H1 (cell line): ENCODE measurements around the gene YWHAB. TPM values are rescaled to one million over a fixed set of nuclear protein-coding genes. Genes with fewer than 3 reads are reported as not detected.

Experiments used
- CTCF ChIA-PET: fragments of 300-600 bp; sonication (Branson Sonifier 250); formaldehyde crosslinking; loops from one replicate; lab custom pipeline; 2021; ENCODE audit not compliant: partially characterized antibody; lab: Charles Lee
- POLR2A ChIA-PET: fragments of 300-600 bp; sonication (Branson Sonifier 250); formaldehyde crosslinking; loops from one replicate; lab custom pipeline; 2021; ENCODE audit warnings: inconsistent platforms; ENCODE audit not compliant: partially characterized antibody; lab: Charles Lee
- DNase-seq, 2 experiments: peaks; one replicate each; pipeline versions ENCODE4 v3.0.0 to v3.0.0-alpha.2; 2010 to 2022; ENCODE audit warnings: low spot score in 2 of 2, low read depth in 1 of 2, mixed read lengths in 1 of 2
- FAIRE-seq: peaks from 2 replicates; lab custom pipeline; 2011; peaks lifted over from hg19 to GRCh38; lab: Jason Lieb, UNC
- H2AFZ ChIP-seq: 2 replicates; pipeline ENCODE4 v1.8.1; 2012; ENCODE audit warnings: low read length, inconsistent platforms
- H2AK5ac ChIP-seq: 2 replicates; pipeline ENCODE4 v1.6.1; 2013; ENCODE audit warnings: low read depth, low read length
- H2BK120ac ChIP-seq: replicated peaks from 2 replicates; pipeline ENCODE3; 2013; ENCODE audit warnings: low read depth, low read length, inconsistent platforms
- H2BK12ac ChIP-seq: 2 replicates; pipeline ENCODE4 v1.6.1; 2013; ENCODE audit warnings: low read depth, low read length
- H2BK15ac ChIP-seq: 2 replicates; pipeline ENCODE4 v1.6.1; 2013; ENCODE audit warnings: low read length
- H2BK20ac ChIP-seq: 2 replicates; pipeline ENCODE4 v1.6.1; 2013; ENCODE audit warnings: low read length
- H2BK5ac ChIP-seq: 2 replicates; pipeline ENCODE4 v1.6.1; 2013; ENCODE audit warnings: low read depth, low read length
- H3K14ac ChIP-seq: 2 replicates; pipeline ENCODE4 v1.6.1; 2013; ENCODE audit warnings: inconsistent platforms; ENCODE audit not compliant: insufficient read length
- H3K18ac ChIP-seq: 2 replicates; pipeline ENCODE4 v1.6.1; 2013; ENCODE audit warnings: low read length; ENCODE audit errors: extremely low read depth
- H3K23ac ChIP-seq: 2 replicates; pipeline ENCODE4 v1.6.1; 2013; ENCODE audit warnings: inconsistent platforms; ENCODE audit not compliant: insufficient read length
- H3K23me2 ChIP-seq: 2 replicates; pipeline ENCODE4 v1.6.1; 2013; ENCODE audit warnings: low read depth, low read length
- H3K27ac ChIP-seq: 2 replicates; pipeline ENCODE4 v1.6.1; 2011; ENCODE audit warnings: low read depth, low read length, inconsistent platforms
- H3K27me3 ChIP-seq, 4 experiments: replicated peaks in 1 of 4; 1 replicate in 1 of 4; 2 replicates in 3 of 4; pipeline versions ENCODE4 v1.6.1 to v1.8.1; 2011 to 2013; ENCODE audit warnings: low read length in 3 of 4, mild to moderate bottlenecking in 3 of 4, inconsistent platforms in 2 of 4, mixed read lengths in 2 of 4, moderate library complexity in 1 of 4; ENCODE audit not compliant: control insufficient read depth in 3 of 4, insufficient read depth in 3 of 4; ENCODE audit errors: extremely low read depth in 1 of 4
- H3K36me3 ChIP-seq, 4 experiments: 2 replicates each; pipeline versions ENCODE4 v1.6.1 to v1.8.1; 2011 to 2013; ENCODE audit warnings: mild to moderate bottlenecking in 4 of 4, low read length in 3 of 4, moderate library complexity in 2 of 4, control low read depth in 1 of 4, inconsistent platforms in 1 of 4; ENCODE audit not compliant: insufficient read depth in 4 of 4, control insufficient read depth in 2 of 4
- H3K4ac ChIP-seq: replicated peaks from 2 replicates; pipeline ENCODE3; 2013; ENCODE audit warnings: low read length, low read depth, mixed read lengths, inconsistent platforms; ENCODE audit not compliant: insufficient read length
- H3K4me1 ChIP-seq, 4 experiments: replicated peaks in 1 of 4; 1 replicate in 1 of 4; 2 replicates in 3 of 4; pipeline versions ENCODE4 v1.6.1 to v1.8.1; 2011 to 2013; ENCODE audit warnings: low read length in 3 of 4, inconsistent platforms in 2 of 4, mixed read lengths in 1 of 4; ENCODE audit not compliant: insufficient read depth in 4 of 4, control insufficient read depth in 3 of 4
- H3K4me2 ChIP-seq, 2 experiments: 2 replicates each; pipeline versions ENCODE4 v1.6.1 to v1.8.1; 2011 to 2013; ENCODE audit warnings: low read depth in 2 of 2, low read length in 2 of 2, control low read depth in 1 of 2, inconsistent platforms in 1 of 2, mild to moderate bottlenecking in 1 of 2; ENCODE audit not compliant: insufficient read depth in 1 of 2
- H3K4me3 ChIP-seq, 4 experiments: fragments of 200-600, 300-600 bp in 1 of 4; sonication (generic), shearing (Covaris generic), sonication (Bioruptor Twin) in 1 of 4; 2 replicates each; pipeline versions ENCODE4 v1.5.1 to v1.8.1; 2011 to 2016; ENCODE audit warnings: low read length in 4 of 4, low read depth in 3 of 4, control low read depth in 2 of 4, inconsistent platforms in 2 of 4, mild to moderate bottlenecking in 2 of 4, mixed read lengths in 1 of 4, moderate library complexity in 1 of 4; ENCODE audit not compliant: insufficient read depth in 2 of 4; ENCODE audit errors: extremely low read depth in 1 of 4
- H3K56ac ChIP-seq: replicated peaks from 2 replicates; pipeline ENCODE3; 2013; ENCODE audit warnings: low read depth, mild to moderate bottlenecking, mixed read lengths, low read length, inconsistent platforms; ENCODE audit not compliant: insufficient read length
- H3K79me1 ChIP-seq: 2 replicates; pipeline ENCODE4 v1.6.1; 2013; ENCODE audit warnings: low read depth, low read length, control low read depth
- H3K79me2 ChIP-seq, 2 experiments: 2 replicates each; pipeline versions ENCODE4 v1.6.1 to v1.8.1; 2012 to 2013; ENCODE audit warnings: low read length in 2 of 2, mild to moderate bottlenecking in 2 of 2, inconsistent platforms in 1 of 2; ENCODE audit not compliant: insufficient read depth in 2 of 2, control insufficient read depth in 1 of 2
- H3K9ac ChIP-seq, 4 experiments: replicated peaks in 1 of 4; 1 replicate in 1 of 4; 2 replicates in 3 of 4; pipeline versions ENCODE4 v1.6.1 to v1.8.1; 2011 to 2013; ENCODE audit warnings: low read depth in 3 of 4, low read length in 3 of 4, control low read depth in 2 of 4, mild to moderate bottlenecking in 2 of 4, moderate library complexity in 2 of 4, inconsistent platforms in 1 of 4; ENCODE audit errors: extremely low read depth in 1 of 4
- H3K9me3 ChIP-seq, 2 experiments: 2 replicates each; pipeline versions ENCODE4 v1.6.1 to v1.8.1; 2012 to 2013; ENCODE audit warnings: mild to moderate bottlenecking in 2 of 2, moderate library complexity in 2 of 2, control low read depth in 1 of 2, inconsistent platforms in 1 of 2, low read depth in 1 of 2, low read length in 1 of 2, mixed read lengths in 1 of 2; ENCODE audit not compliant: insufficient read depth in 2 of 2
- H4K20me1 ChIP-seq, 2 experiments: replicated peaks in 1 of 2; 2 replicates each; pipeline versions ENCODE3 to v1.8.1; 2011 to 2013; ENCODE audit warnings: inconsistent platforms in 2 of 2, low read length in 2 of 2, mild to moderate bottlenecking in 1 of 2; ENCODE audit not compliant: insufficient read depth in 2 of 2, control insufficient read depth in 1 of 2
- H4K5ac ChIP-seq: 2 replicates; pipeline ENCODE4 v1.6.1; 2013; ENCODE audit warnings: low read length, low read depth, mixed read lengths, inconsistent platforms; ENCODE audit not compliant: insufficient read length
- H4K8ac ChIP-seq: 2 replicates; pipeline ENCODE4 v1.8.0; 2013; ENCODE audit warnings: mild to moderate bottlenecking, moderate library complexity, low read length, inconsistent platforms; ENCODE audit not compliant: insufficient read depth; ENCODE audit errors: extremely low read depth
- H4K91ac ChIP-seq: replicated peaks from 2 replicates; pipeline ENCODE3; 2013; ENCODE audit warnings: low read length, mixed read lengths, inconsistent platforms; ENCODE audit not compliant: insufficient read length
- POU5F1 ChIP-seq: IDR thresholded peaks from 2 replicates; pipeline ENCODE4 v1.6.1; 2011; ENCODE audit warnings: low read depth, mild to moderate bottlenecking, low read length, moderate library complexity
- SIRT6 ChIP-seq: IDR thresholded peaks from one replicate; pipeline ENCODE4 v1.7.1; 2012; ENCODE audit warnings: low read length, inconsistent platforms
- SP4 ChIP-seq: IDR thresholded peaks from 2 replicates; pipeline ENCODE4 v1.6.1; 2012; ENCODE audit warnings: low read length, inconsistent platforms
- YY1 ChIP-seq: IDR thresholded peaks from 2 replicates; pipeline ENCODE4 v1.6.1; 2011; ENCODE audit warnings: low read depth, mild to moderate bottlenecking, low read length
- WGBS, 2 experiments: shearing (Covaris generic) in 1 of 2; methylation state at CpG; one replicate each; pipeline versions ENCODE4 v1.1.6 to v1.1.7; 2013 to 2015; ENCODE audit warnings: low lambda C conversion rate in 2 of 2, mixed read lengths in 2 of 2, inconsistent platforms in 1 of 2, low coverage in 1 of 2, missing lambda C conversion rate in 1 of 2; ENCODE audit not compliant: insufficient replicate concordance in 2 of 2, insufficient coverage in 1 of 2, insufficient read length in 1 of 2; ENCODE audit errors: extremely low coverage in 1 of 2, missing lambda C conversion rate in 1 of 2; 5-methylcytosine and 5-hydroxymethylcytosine counted together
- polyA plus RNA-seq, 7 experiments: library from polyadenylated mRNA; depleted of rRNA in 3 of 7; stranded (reverse) in 5 of 7; unstranded in 2 of 7; fragments of >200 nt in 5 of 7; fragments of 200-250 nt in 2 of 7; gene quantifications; 1 replicate in 5 of 7; 2 replicates in 1 of 7; 4 replicates in 1 of 7; pipeline versions ENCODE4 v1.2.1 to v1.2.3, GENCODE V29; 2011 to 2013; ENCODE audit warnings: missing spikeins in 2 of 7, mixed read lengths in 2 of 7
- total RNA-seq: library from RNA; stranded (reverse); fragmentation: NEBNext Ultra II Directional; extraction: Animal tissue kit (Norgen Biotek cat#: 25700); gene quantifications from 2 replicates; pipeline ENCODE4 v1.2.1, GENCODE V29; 2021

The YWHAB gene
- total and polyA plus RNA-seq, 2 of the 8 experiments (the other 6 are each of a cell fraction or from before 2014, with no cell fraction given) = 72.9 to 256 TPM

DNA sequence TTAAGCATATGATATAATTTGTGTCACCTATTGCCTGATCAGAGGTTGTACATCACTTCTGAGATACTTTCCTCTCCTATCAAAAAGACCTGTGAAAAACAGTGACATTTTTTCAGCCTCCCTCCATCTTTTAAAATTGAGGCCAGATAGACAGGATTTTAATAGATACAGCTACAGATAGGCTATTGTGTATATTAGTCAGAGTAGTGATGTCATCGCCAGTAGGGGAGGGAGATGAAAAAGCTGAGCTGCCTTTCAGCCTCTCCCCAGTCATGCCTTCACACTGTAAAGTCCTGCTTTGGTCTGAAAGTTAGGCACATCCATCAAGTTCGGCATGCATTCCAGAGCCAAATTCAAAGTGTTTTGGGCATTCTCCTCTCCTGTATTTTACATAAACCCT, 16.5 kb downstream of the YWHAB start:
- Histone ChIP-seq H3K18ac (no peak overlapping the region), H3K36me3 (peaks cover 16 to 60% (median 44%) of the 10 kb centered on the region in 4 experiments), H3K79me1 (peaks cover 2% of the 10 kb centered on the region; the same call in 1 of the 2 replicates), H3K56ac (no peak overlapping the region), H3K23ac (no peak overlapping the region), H2BK12ac (no peak overlapping the region), H2AK5ac (no peak overlapping the region), H2BK120ac (no peak overlapping the region), H2BK20ac (no peak overlapping the region), H2BK15ac (no peak overlapping the region), H4K5ac (no peak overlapping the region), H2AFZ (no peak overlapping the region), H3K79me2 (peaks cover 8 to 53% of the 10 kb centered on the region in 2 experiments), H3K4me1 (no peaks in the 10 kb centered on the region), H4K8ac (no peak overlapping the region), H3K4me2 (no peak overlapping the region), H4K91ac (no peak overlapping the region), H3K23me2 (no peaks in the 10 kb centered on the region), H3K27ac (no peak overlapping the region), H3K27me3 (no peaks in the 10 kb centered on the region), H3K9me3 (no peaks in the 10 kb centered on the region), H3K9ac (no peak overlapping the region), H3K4ac (no peak overlapping the region), H3K14ac (no peak overlapping the region), H4K20me1 (peaks cover 13 to 16% of the 10 kb centered on the region in 2 experiments), H2BK5ac (no peak overlapping the region), H3K4me3 (no peak overlapping the region)
- CTCF ChIA-PET = interaction anchor here (1.5 to 2.1 kb wide), 3 partner anchors 9 to 14 kb away, joined by 3 to 5 read pairs (median 3); no protein-coding TSS in a partner anchor
- 88% methylated on average over 2 of the region's 2 CpGs; no CpG with 5 or more reads in 1 of the 2 experiments for WGBS, 2 experiments
- POLR2A ChIA-PET = interaction anchor here (1.6 to 3.2 kb wide), 4 partner anchors 10 to 40 kb away, joined by 3 to 12 read pairs (median 8); partner anchors contain the start of gene YWHAB
- DNase-seq = no peak
- TF ChIP-seq SP4 (no peak), SIRT6 (no peak), YY1 (no peak), POU5F1 (no peak)
- no peak for FAIRE-seq
